Measurements from ENCODE around the gene KIAA0513.

- TF ChIP-seq CTCF (IDR thresholded peaks at IDR 0.05; ENCODE audit: insufficient read depth, low read length, poor library complexity, severe bottlenecking), result no peak
- TF ChIP-seq EZH2phosphoT487 (conservative IDR thresholded peaks at IDR 0.05; ENCODE audit: low read length), result no peak
Measured at GRCh38 chr16:85018529-85019236, 8.9 kb upstream of the KIAA0513 start.
